Kidney (tissue), 22 donors: Measurements from ENCODE around the gene RAB43. TPM values are rescaled to one million over a fixed set of nuclear protein-coding genes. Genes with fewer than 3 reads are reported as not detected.
"Not testable (repeated sequence)": the region's sequence is repeated elsewhere in the genome, so short reads cannot be mapped to it uniquely, and the experiment has no call there.

Experiments
- DNase-seq, 5 donors: peaks; one replicate each; pipeline ENCODE4 v3.0.0-alpha.2; 2013 to 2020
- FAIRE-seq: peaks from 2 replicates; lab custom pipeline; 2012; peaks lifted over from hg19 to GRCh38; lab: Jason Lieb, UNC
- H3K27ac ChIP-seq, 2 donors: one replicate each; pipeline ENCODE4 v1.7.0; 2013; ENCODE audit warnings: low read depth in 2 of 2, low read length in 2 of 2, inconsistent platforms in 1 of 2
- H3K27me3 ChIP-seq: one replicate; pipeline ENCODE4 v1.7.1; 2013; ENCODE audit warnings: low read length, inconsistent platforms; ENCODE audit not compliant: control insufficient read depth, insufficient read depth
- H3K36me3 ChIP-seq, 3 donors: one replicate each; pipeline versions ENCODE4 v1.7.0 to v1.7.1; 2013; ENCODE audit warnings: low read length in 3 of 3, control low read depth in 1 of 3, inconsistent platforms in 1 of 3; ENCODE audit not compliant: insufficient read depth in 3 of 3, control insufficient read depth in 2 of 3
- H3K4me1 ChIP-seq, 3 donors: one replicate each; pipeline versions ENCODE4 v1.7.0 to v1.7.1; 2013; ENCODE audit warnings: low read length in 3 of 3, inconsistent platforms in 1 of 3, low read depth in 1 of 3; ENCODE audit not compliant: control insufficient read depth in 2 of 3, insufficient read depth in 2 of 3
- H3K4me3 ChIP-seq, 3 donors: one replicate each; pipeline versions ENCODE4 v1.7.0 to v1.8.1; 2013; ENCODE audit warnings: low read length in 3 of 3, control low read depth in 1 of 3, inconsistent platforms in 1 of 3
- H3K9ac ChIP-seq, 3 donors: one replicate each; pipeline versions ENCODE4 v1.7.0 to v1.7.1; 2013; ENCODE audit warnings: low read length in 3 of 3, control low read depth in 1 of 3, inconsistent platforms in 1 of 3
- H3K9me3 ChIP-seq, 3 donors: one replicate each; pipeline versions ENCODE4 v1.7.0 to v1.7.1; 2013; ENCODE audit warnings: low read length in 3 of 3, control low read depth in 1 of 3, inconsistent platforms in 1 of 3; ENCODE audit not compliant: control insufficient read depth in 2 of 3, insufficient read depth in 1 of 3
- intact Hi-C: fragments of 100-400 bp; cut with DNase I; formaldehyde crosslinking; loops from one replicate; pipeline ENCODE4 v1.11.1; 2022
- long read RNA-seq, 10 donors: library from polyadenylated mRNA in 1 of 10; unstranded in 1 of 10; transcript quantifications; one replicate each; pipeline ENCODE4 v2.0.0 and lab custom pipeline, GENCODE V29; 2021 to 2026
- polyA plus RNA-seq: library from polyadenylated mRNA; stranded (reverse); fragments of 350-450 nt; fragmentation: Illumina TruSeq; extraction: RNeasy Lipid Tissue Mini Kit (QIAGEN cat#74804); gene quantifications from one replicate; pipeline ENCODE4 v1.2.3, GENCODE V29; 2014; ENCODE audit warnings: low read depth, low replicate concordance; ENCODE audit not compliant: insufficient read depth
- total RNA-seq: library from RNA; stranded (reverse); fragmentation: NEBNext Ultra II Directional; extraction: Animal tissue kit (Norgen Biotek cat#: 25700); gene quantifications from one replicate; pipeline ENCODE4 v1.2.1, GENCODE V29; 2021
- TF ChIP-seq, protein P1 (sequence below): IDR thresholded peaks from 3 replicates; pipeline ENCODE4 v1.5.1; 2012; ENCODE audit warnings: mild to moderate bottlenecking, moderate library complexity, borderline replicate concordance; ENCODE audit not compliant: insufficient read depth; ENCODE audit errors: extremely low read depth
- donor health status: control.
- donor health status: control.
- donor health status: control.
- donor health status: control.
- donor health status: control.
- donor health status: DM: yes; HTN: yes; CAD: no.
- donor health status: Normal renal cell carcinoma (clear cell type).

Gene RAB43
- total RNA-seq (27.6 TPM), polyA plus RNA-seq (5.5 TPM)
- long read RNA-seq, donor 1, full-length matches to known transcripts = 6 of 6 reads
- long read RNA-seq, donor 1, partial matches to known transcripts = 0 of 6 reads
- long read RNA-seq, donor 1, other reads (novel, unspliced or antisense) = 0 of 6 reads
- long read RNA-seq, donor 2, full-length matches to known transcripts = 7 of 7 reads
- long read RNA-seq, donor 2, partial matches to known transcripts = 0 of 7 reads
- long read RNA-seq, donor 2, other reads (novel, unspliced or antisense) = 0 of 7 reads
- long read RNA-seq, donor 3, full-length matches to known transcripts = 6 of 6 reads
- long read RNA-seq, donor 3, partial matches to known transcripts = 0 of 6 reads
- long read RNA-seq, donor 3, other reads (novel, unspliced or antisense) = 0 of 6 reads
- long read RNA-seq, donor 4, full-length matches to known transcripts = 12 of 12 reads
- long read RNA-seq, donor 4, partial matches to known transcripts = 0 of 12 reads
- long read RNA-seq, donor 4, other reads (novel, unspliced or antisense) = 0 of 12 reads
- long read RNA-seq, donor 5 = 0 reads
- long read RNA-seq, donor 6, full-length matches to known transcripts = 2 of 2 reads
- long read RNA-seq, donor 6, partial matches to known transcripts = 0 of 2 reads
- long read RNA-seq, donor 6, other reads (novel, unspliced or antisense) = 0 of 2 reads
- long read RNA-seq, donor 7, full-length matches to known transcripts = 7 of 20 reads
- long read RNA-seq, donor 7, partial matches to known transcripts = 2 of 20 reads
- long read RNA-seq, donor 7, other reads (novel, unspliced or antisense) = 11 of 20 reads
- long read RNA-seq, donor 8, full-length matches to known transcripts = 6 of 6 reads
- long read RNA-seq, donor 8, partial matches to known transcripts = 0 of 6 reads
- long read RNA-seq, donor 8, other reads (novel, unspliced or antisense) = 0 of 6 reads
- long read RNA-seq, donor 9, full-length matches to known transcripts = 1 of 1 reads
- long read RNA-seq, donor 9, partial matches to known transcripts = 0 of 1 reads
- long read RNA-seq, donor 9, other reads (novel, unspliced or antisense) = 0 of 1 reads
- long read RNA-seq, donor 10, full-length matches to known transcripts = 8 of 8 reads
- long read RNA-seq, donor 10, partial matches to known transcripts = 0 of 8 reads
- long read RNA-seq, donor 10, other reads (novel, unspliced or antisense) = 0 of 8 reads

DNA sequence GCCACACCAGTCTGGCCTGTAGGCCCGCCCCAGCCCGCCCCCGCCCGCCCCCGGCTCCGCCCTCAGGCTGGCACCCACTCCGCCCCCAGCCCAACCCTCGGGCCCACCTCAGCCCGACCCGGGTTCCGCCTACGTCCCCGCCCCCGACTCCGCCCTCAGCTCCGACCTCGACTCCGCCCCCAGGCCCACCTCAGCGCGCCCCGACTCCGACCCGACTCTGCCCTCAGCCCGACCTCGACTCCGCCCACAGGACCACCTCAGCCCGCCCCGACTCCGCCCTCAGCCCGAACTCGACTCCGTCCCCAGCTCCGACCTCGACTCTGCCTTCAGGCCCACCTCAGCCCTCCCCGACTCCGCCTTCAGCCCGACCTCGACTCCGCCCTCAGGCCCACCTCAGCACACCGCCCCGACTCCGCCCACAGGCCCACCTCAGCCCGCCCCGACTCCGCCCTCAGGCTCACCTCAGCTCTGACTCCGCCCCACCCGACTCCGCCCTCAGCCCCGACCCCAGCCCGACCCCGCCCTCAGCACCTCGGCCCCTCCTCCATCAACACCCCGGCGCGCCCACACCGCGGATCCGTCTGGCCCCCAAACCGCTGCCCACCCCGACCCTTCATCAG is at the start of gene RAB43:
Gene RAB43 (minus strand): TSS at position 13 of the 620 bp plus-strand sequence. CDS start 315 bp downstream, outside the sequence.
- peak within 1 kb of the TSS; percentile 68 to 95 (median 76) for H3K9ac ChIP-seq
- H3K36me3 ChIP-seq = peaks cover 0 to 9% (median 5%) of the 10 kb centered on the region in 3 donors
- peak within 1 kb of the TSS; percentile 95 to 96 for H3K27ac ChIP-seq
- no peaks in the 10 kb centered on the region for H3K27me3 ChIP-seq
- TF ChIP-seq, protein P1, sequence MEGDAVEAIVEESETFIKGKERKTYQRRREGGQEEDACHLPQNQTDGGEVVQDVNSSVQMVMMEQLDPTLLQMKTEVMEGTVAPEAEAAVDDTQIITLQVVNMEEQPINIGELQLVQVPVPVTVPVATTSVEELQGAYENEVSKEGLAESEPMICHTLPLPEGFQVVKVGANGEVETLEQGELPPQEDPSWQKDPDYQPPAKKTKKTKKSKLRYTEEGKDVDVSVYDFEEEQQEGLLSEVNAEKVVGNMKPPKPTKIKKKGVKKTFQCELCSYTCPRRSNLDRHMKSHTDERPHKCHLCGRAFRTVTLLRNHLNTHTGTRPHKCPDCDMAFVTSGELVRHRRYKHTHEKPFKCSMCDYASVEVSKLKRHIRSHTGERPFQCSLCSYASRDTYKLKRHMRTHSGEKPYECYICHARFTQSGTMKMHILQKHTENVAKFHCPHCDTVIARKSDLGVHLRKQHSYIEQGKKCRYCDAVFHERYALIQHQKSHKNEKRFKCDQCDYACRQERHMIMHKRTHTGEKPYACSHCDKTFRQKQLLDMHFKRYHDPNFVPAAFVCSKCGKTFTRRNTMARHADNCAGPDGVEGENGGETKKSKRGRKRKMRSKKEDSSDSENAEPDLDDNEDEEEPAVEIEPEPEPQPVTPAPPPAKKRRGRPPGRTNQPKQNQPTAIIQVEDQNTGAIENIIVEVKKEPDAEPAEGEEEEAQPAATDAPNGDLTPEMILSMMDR = no peak
- H3K4me3 ChIP-seq = peak within 1 kb of the TSS; percentile 77 to 87 (median 78)
- FAIRE-seq (no peak), DNase-seq (peak; percentile 97 to 99 (median 97))
- peaks cover 0 to 30% (median 27%) of the 10 kb centered on the region in 3 donors for H3K4me1 ChIP-seq
- H3K9me3 ChIP-seq = no peaks in the 10 kb centered on the region
- intact Hi-C loops = no loop called here

DNA sequence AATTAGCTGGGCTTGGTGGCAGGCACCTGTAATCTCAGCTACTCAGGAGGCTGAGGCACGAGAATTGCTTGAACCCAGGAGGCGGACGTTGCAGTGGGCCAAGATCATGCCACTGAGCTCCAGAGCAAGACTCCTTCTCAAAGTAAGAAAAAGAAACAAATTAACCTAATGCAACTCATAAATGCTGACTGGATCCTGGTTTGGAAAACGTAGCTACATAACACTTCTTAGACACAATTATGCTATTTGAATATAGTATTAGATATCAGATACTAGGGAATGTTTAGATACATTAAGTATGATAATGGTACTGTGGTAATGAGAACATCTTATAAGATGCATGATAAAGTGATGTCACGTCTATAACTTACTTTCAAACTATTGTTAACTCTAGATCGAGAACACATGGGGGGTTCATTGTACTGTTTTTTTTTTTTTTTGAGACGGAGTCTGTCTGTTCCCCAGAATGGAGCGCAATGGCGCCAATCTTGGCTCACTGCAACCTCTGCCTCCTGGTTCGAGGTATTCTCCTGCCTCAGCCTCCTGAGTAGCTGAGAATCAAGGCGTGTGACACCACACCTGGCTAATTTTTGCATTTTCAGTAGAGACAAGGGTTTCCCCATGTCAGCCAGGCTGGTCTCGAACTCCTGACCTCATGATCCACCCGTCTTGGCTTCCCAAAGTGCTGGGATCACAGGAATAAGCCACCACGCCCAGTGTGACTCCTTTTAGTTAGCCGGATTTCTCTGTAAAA is 45.2 kb upstream of the RAB43 start:
- Histone ChIP-seq H3K36me3 (peaks cover 9 to 44% (median 31%) of the 10 kb centered on the region in 3 donors), H3K27me3 (no peaks in the 10 kb centered on the region), H3K4me3 (no peak overlapping the region), H3K27ac (no peak overlapping the region), H3K9me3 (no peaks in the 10 kb centered on the region), H3K9ac (no peak overlapping the region), H3K4me1 (peaks cover 0 to 5% (median 4%) of the 10 kb centered on the region in 3 donors)
- intact Hi-C loops = no loop called here
- TF ChIP-seq, protein P1 = no peak
- FAIRE-seq (no peak), DNase-seq (no peak)

DNA sequence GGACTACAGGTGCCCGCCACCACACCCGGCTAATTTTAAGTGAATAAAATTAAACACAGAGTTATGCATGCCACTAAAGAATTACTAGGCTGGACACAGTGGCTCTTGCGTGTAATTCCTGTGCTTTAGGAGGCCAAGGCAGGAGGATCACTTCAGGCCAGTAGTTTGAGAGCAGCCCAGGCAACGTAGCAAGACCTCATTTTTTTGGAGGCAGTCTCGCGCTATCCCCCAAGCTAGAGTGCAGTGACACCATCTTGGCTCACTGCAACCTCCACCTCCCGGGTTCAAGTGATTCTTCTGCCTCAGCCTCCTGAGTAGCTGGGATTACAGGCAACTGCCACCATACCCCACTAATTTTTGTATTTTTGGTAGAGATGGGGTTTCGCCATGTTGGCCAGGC is 44.0 kb upstream of the RAB43 start:
- intact Hi-C loops, H3K9ac ChIP-seq, H3K27ac ChIP-seq, FAIRE-seq, H3K9me3 ChIP-seq, H3K27me3 ChIP-seq, H3K4me1 ChIP-seq, H3K4me3 ChIP-seq, DNase-seq: not testable (repeated sequence)
- H3K36me3 ChIP-seq = peaks cover 6 to 35% (median 22%) of the 10 kb centered on the region in 3 donors
